ENCODE results near the gene PRPH. TPM values are rescaled to one million over a fixed set of nuclear protein-coding genes. Genes with fewer than 3 reads are reported as not detected.

The PRPH gene
- total and polyA plus RNA-seq, 9 of the 15 experiments (the other 6 are each of a cell fraction or from before 2014, with no cell fraction given): 0.27 to 1.9 (median 1.3) TPM; not detected in 1

- TF ChIP-seq CHD7 (IDR thresholded peaks at IDR 0.05; ENCODE audit: low read depth, low read length) (no peak), ZHX1 (conservative IDR thresholded peaks at IDR 0.05; ENCODE audit: low read length) (no peak), ZNF165 (CRISPR knock-in tag; IDR thresholded peaks at IDR 0.05; ENCODE audit: borderline replicate concordance) (no peak), STAG1 (CRISPR knock-in tag; IDR thresholded peaks at IDR 0.05; ENCODE audit: borderline replicate concordance) (peak; percentile 15; the same call in 1 of the 2 replicates), ZNF431 (CRISPR knock-in tag; IDR thresholded peaks at IDR 0.05) (no peak), WHSC1 (IDR thresholded peaks at IDR 0.05; ENCODE audit: low read length) (no peak), ZNF668 (CRISPR knock-in tag; IDR thresholded peaks at IDR 0.05) (no peak), RAD21 (CRISPR knock-in tag; conservative IDR thresholded peaks at IDR 0.05 in 1 of 2, IDR thresholded peaks at IDR 0.05 in 1 of 2) (peak in 1 of 2 experiments; percentile 58; a peak in 2 of 4 replicates)
- TF ChIP-seq, protein P1, sequence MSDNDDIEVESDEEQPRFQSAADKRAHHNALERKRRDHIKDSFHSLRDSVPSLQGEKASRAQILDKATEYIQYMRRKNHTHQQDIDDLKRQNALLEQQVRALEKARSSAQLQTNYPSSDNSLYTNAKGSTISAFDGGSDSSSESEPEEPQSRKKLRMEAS (CRISPR knock-in tag; IDR thresholded peaks at IDR 0.05): peak; percentile 40
These were observed 42.0 kb downstream of the PRPH start, which contains the start of gene C1QL4 (continued) for GRCh38 chr12:49336645-49337584.

Measured in K562 (cell line).